ENCODE data around the gene CTSZ. TPM values are rescaled to one million over a fixed set of nuclear protein-coding genes. Genes with fewer than 3 reads are reported as not detected.
"Not testable (repeated sequence)": the region's sequence is repeated elsewhere in the genome, so short reads cannot be mapped to it uniquely, and the experiment has no call there.

The CTSZ gene
- total RNA-seq, 5 donors from 2014 or later (not counting 1 experiment from before 2014, with no cell fraction given), result 16.8 to 37.1 (median 26.1) TPM

DNA sequence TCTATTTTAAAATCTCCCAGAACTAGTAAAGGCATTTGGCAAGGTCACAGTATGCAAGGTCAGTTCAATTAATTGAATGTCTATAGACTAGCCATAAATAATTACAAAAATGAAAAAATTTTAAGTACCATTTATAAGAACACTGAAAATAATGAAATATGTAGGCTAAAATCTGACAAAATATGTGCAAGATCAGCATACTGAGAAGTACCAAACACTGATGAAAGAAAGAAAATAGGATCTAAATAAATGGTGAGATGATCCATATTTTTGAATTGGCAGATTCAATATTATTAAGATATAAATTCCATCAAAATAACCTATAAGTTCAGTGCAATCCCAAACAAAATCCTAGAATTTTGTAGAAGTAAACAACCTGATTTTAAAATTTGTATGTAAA, 54.0 kb downstream of the CTSZ start:
- Histone ChIP-seq H3K9me3 (no peaks in the 10 kb centered on the region), H3K4me3 (ENCODE audit: control insufficient read depth in 1 of 2, extremely low read depth in 1 of 2, low read length in 1 of 2) (no peak overlapping the region), H3K27ac (ENCODE audit: low read length) (no peak overlapping the region), H3K36me3 (ENCODE audit: control insufficient read depth in 2 of 2, extremely low read depth in 1 of 2, insufficient read depth in 1 of 2, low read length in 1 of 2) (no peaks in the 10 kb centered on the region), H3K4me1 (ENCODE audit: control insufficient read depth in 1 of 2, extremely low read depth in 1 of 2, insufficient read depth in 2 of 2, low read length in 2 of 2) (no peaks in the 10 kb centered on the region), H3K27me3 (replicated peaks in 1 of 2; ENCODE audit: control insufficient read depth in 2 of 2, extremely low read depth in 1 of 2, insufficient read depth in 2 of 2, low read length in 1 of 2) (peaks cover 0 to 11% of the 10 kb centered on the region in 2 experiments)
- no peak for DNase-seq
- Mint-ChIP-seq H3K4me1 (no peaks in the 10 kb centered on the region), H3K36me3 (no peaks in the 10 kb centered on the region), H3K27me3 (peaks cover 0 to 8% of the 10 kb centered on the region in 2 donors), H3K4me3 (no peak overlapping the region), H3K27ac (no peak overlapping the region), H3K9me3 (no peaks in the 10 kb centered on the region)
- POLR2A ChIA-PET, result no interaction called here
- ATAC-seq (replicated peaks in 1 of 4), result no peak
- CTCF ChIA-PET, result no interaction called here

DNA sequence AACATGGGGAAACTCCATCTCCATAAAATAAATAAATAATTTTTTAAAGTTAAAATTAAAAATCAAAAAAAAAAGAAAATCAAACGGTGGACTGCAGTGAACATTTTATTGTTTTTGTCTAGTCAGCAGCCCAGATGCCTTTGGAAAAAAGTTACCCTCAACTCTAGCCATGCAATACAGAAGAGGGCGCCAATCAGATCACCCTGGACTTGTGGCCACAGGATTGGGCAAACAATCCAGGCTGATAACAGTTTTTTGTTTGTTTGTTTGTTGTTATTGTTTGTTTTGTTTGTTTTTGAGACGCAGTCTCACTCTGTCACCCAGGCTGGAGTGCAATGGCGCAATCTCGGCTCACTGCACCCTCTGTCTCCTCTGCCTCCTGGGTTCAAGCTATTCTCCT, 56.5 kb downstream of the CTSZ start:
- Histone ChIP-seq H3K4me3 (ENCODE audit: control insufficient read depth in 1 of 2, extremely low read depth in 1 of 2, low read length in 1 of 2) (no peak overlapping the region), H3K27me3 (replicated peaks in 1 of 2; ENCODE audit: control insufficient read depth in 2 of 2, extremely low read depth in 1 of 2, insufficient read depth in 2 of 2, low read length in 1 of 2) (peaks cover 0 to 11% of the 10 kb centered on the region in 2 experiments), H3K9me3 (no peaks in the 10 kb centered on the region), H3K27ac (ENCODE audit: low read length) (no peak overlapping the region), H3K4me1 (ENCODE audit: control insufficient read depth in 1 of 2, extremely low read depth in 1 of 2, insufficient read depth in 2 of 2, low read length in 2 of 2) (no peaks in the 10 kb centered on the region), H3K36me3 (ENCODE audit: control insufficient read depth in 2 of 2, extremely low read depth in 1 of 2, insufficient read depth in 1 of 2, low read length in 1 of 2) (no peaks in the 10 kb centered on the region)
- H3K36me3 Mint-ChIP-seq, result no peaks in the 10 kb centered on the region
- H3K27me3 Mint-ChIP-seq, result peaks cover 0 to 8% of the 10 kb centered on the region in 2 donors
- ChIA-PET POLR2A (no interaction called here), CTCF (no interaction called here)
- no peaks in the 10 kb centered on the region for H3K9me3 Mint-ChIP-seq
- H3K4me3 Mint-ChIP-seq, result no peak overlapping the region
- ATAC-seq (replicated peaks in 1 of 4), result no peak
- no peak for DNase-seq
- H3K27ac Mint-ChIP-seq, result no peak overlapping the region
- WGBS (ENCODE audit: insufficient coverage), result no CpG with 5 or more reads among the region's 5 CpGs
- H3K4me1 Mint-ChIP-seq, result no peaks in the 10 kb centered on the region

DNA sequence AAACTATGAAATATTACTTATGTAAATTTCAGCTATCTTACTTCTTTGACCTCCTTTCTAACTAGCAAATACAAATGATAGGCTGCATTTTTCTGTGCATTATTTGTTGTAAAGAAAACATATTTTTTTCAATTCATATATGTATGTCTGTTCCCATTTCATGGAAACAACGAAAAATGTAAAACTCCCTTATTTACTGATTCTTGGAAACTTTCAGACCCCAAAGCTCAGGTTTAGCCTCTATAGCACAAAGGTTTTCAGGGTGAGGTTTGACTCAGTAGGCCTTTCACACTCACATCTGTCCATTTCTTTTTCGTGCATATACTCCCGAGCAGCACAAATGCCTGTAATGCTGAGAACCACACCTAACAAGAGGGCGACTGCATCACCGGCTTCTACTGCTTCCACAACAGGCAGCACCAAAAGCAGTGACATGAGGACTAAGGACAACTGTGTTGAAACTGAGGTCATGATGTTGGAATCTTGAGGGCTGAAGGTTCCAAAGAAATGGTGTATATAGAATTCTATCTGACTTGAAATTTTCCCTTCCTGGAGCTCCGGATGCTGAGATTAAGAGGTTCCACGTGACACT, 59.2 kb downstream of the CTSZ start:
- POLR2A ChIA-PET, H3K4me3 Mint-ChIP-seq: not testable (repeated sequence)

DNA sequence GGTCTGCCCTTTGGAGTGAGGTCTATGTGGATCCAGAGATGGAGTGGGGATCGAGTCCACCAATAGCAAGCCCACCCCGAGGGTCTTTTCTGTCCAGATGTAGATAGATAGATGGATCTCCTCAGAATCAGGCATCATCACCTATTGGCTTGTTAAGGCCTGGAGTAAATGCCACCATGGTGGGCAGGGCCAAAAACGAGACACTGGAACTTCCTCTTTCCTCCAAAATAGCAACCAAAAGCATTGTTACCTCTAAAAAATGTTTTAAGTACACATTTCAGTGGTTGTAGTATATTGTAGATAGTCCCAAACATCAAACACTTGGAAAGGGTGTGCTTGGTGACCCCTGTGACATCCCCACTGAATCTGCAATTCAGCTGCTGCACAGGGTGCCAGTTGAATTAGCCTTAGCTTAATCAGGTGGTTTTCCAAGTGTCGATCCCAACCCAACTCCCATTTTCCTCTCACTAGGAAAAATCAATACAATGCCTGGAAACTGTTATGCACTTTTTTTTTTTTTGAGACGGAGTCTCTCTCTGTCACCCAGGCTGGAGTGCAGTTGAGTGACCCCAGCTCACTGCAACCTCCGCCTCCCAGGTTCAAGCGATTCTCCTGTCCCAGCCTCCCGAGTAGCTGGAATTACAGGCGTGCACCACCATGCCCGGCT, 61.0 kb downstream of the CTSZ start:
- H3K4me3 ChIP-seq (ENCODE audit: control insufficient read depth in 1 of 2, extremely low read depth in 1 of 2, low read length in 1 of 2), result no peak overlapping the region
- H3K4me1 Mint-ChIP-seq, result no peaks in the 10 kb centered on the region
- peaks cover 0 to 7% of the 10 kb centered on the region in 2 donors for H3K27me3 Mint-ChIP-seq
- no peak overlapping the region for H3K4me3 Mint-ChIP-seq
- H3K27me3 ChIP-seq (replicated peaks in 1 of 2; ENCODE audit: control insufficient read depth in 2 of 2, extremely low read depth in 1 of 2, insufficient read depth in 2 of 2, low read length in 1 of 2), result peaks cover 0 to 14% of the 10 kb centered on the region in 2 experiments
- no peaks in the 10 kb centered on the region for H3K9me3 Mint-ChIP-seq
- POLR2A ChIA-PET, result no interaction called here
- H3K27ac ChIP-seq (ENCODE audit: low read length), result no peak overlapping the region
- no peaks in the 10 kb centered on the region for H3K4me1 ChIP-seq (ENCODE audit: control insufficient read depth in 1 of 2, extremely low read depth in 1 of 2, insufficient read depth in 2 of 2, low read length in 2 of 2)
- H3K36me3 ChIP-seq (ENCODE audit: control insufficient read depth in 2 of 2, extremely low read depth in 1 of 2, insufficient read depth in 1 of 2, low read length in 1 of 2), result no peaks in the 10 kb centered on the region
- H3K36me3 Mint-ChIP-seq, result no peaks in the 10 kb centered on the region
- no peaks in the 10 kb centered on the region for H3K9me3 ChIP-seq
- H3K27ac Mint-ChIP-seq, result no peak overlapping the region
- DNase-seq, result no peak
- CTCF ChIA-PET, result no interaction called here
- 91% methylated on average over 6 of the region's 10 CpGs for WGBS (ENCODE audit: insufficient coverage)
- no peak for ATAC-seq (replicated peaks in 1 of 4)

More for the DNA sequence above, 59.2 kb downstream of the CTSZ start:
- H3K9me3 Mint-ChIP-seq; H3K4me1 Mint-ChIP-seq; H3K27ac Mint-ChIP-seq; ATAC-seq (replicated peaks in 1 of 4); H3K36me3 Mint-ChIP-seq; DNase-seq; H3K27ac ChIP-seq (ENCODE audit: low read length); H3K27me3 Mint-ChIP-seq; H3K36me3 ChIP-seq (ENCODE audit: control insufficient read depth in 2 of 2, extremely low read depth in 1 of 2, insufficient read depth in 1 of 2, low read length in 1 of 2); H3K4me1 ChIP-seq (ENCODE audit: control insufficient read depth in 1 of 2, extremely low read depth in 1 of 2, insufficient read depth in 2 of 2, low read length in 2 of 2); H3K9me3 ChIP-seq; H3K4me3 ChIP-seq (ENCODE audit: control insufficient read depth in 1 of 2, extremely low read depth in 1 of 2, low read length in 1 of 2); CTCF ChIA-PET: not testable (repeated sequence)
- H3K27me3 ChIP-seq (replicated peaks in 1 of 2; ENCODE audit: control insufficient read depth in 2 of 2, extremely low read depth in 1 of 2, insufficient read depth in 2 of 2, low read length in 1 of 2), result peaks cover 0 to 14% of the 10 kb centered on the region in 2 experiments
- WGBS (ENCODE audit: insufficient coverage), result 100% methylated on average over 1 of the region's 7 CpGs

Other genes with a start within 250 kb of the CTSZ start
- gene GNAS-AS1, start 156.4 kb downstream of the CTSZ start, total RNA-seq, result 1 to 10 TPM; 1.1 to 1.7 (median 1.5) TPM
- 100 to 1,000 TPM; 578 to 855 (median 640) TPM for gene GNAS, start 154.5 kb downstream of the CTSZ start, total RNA-seq
- gene NELFCD, start 26.0 kb downstream of the CTSZ start, total RNA-seq, result 10 to 100 TPM; 72.6 to 95.4 (median 90.4) TPM
- gene TUBB1, start 12.2 kb upstream of the CTSZ start, total RNA-seq, result 1 to 10 TPM in 1 of 5 donors, under 1 TPM in 1, not detected in 3; 0.56 to 5.0 TPM
- 100 to 1,000 TPM in 1 of 5 donors, 10 to 100 TPM in 4; 50.6 to 105 (median 62.4) TPM for gene ATP5F1E, start 25.1 kb upstream of the CTSZ start, total RNA-seq
- gene PRELID3B, start 35.5 kb upstream of the CTSZ start, total RNA-seq, result 10 to 100 TPM; 41.4 to 49.0 (median 43.6) TPM
- gene ZNF831, start 156.6 kb upstream of the CTSZ start, total RNA-seq, result 10 to 100 TPM; 23.1 to 48.0 (median 29.7) TPM

Data from T-cell (primary cell).